Upper lobe of right lung (tissue), 1 donor: ENCODE measurements around the gene SLC39A5. TPM values are rescaled to one million over a fixed set of nuclear protein-coding genes. Genes with fewer than 3 reads are reported as not detected.
A peak's percentile ranks its signal among the peaks of the same experiment; 100 is the strongest.

Source experiments
- ATAC-seq: fragments of 200-7000 bp; cut with Tn5 transposase; one replicate; pipeline ENCODE4 v1.9.1; 2020; ENCODE audit warnings: mild to moderate bottlenecking, moderate library complexity
- DNase-seq: peaks from one replicate; pipeline ENCODE4 v3.0.0-alpha.2; 2020
- H3K27ac ChIP-seq: fragments of 200-600 bp; one replicate; pipeline ENCODE4 v1.8.0; 2022
- H3K27me3 ChIP-seq: fragments of 200-600 bp; one replicate; pipeline ENCODE4 v1.8.0; 2022; ENCODE audit warnings: mild to moderate bottlenecking
- H3K36me3 ChIP-seq: fragments of 200-600 bp; one replicate; pipeline ENCODE4 v1.8.0; 2022
- H3K4me1 ChIP-seq: fragments of 200-600 bp; one replicate; pipeline ENCODE4 v1.8.0; 2022
- H3K4me3 ChIP-seq: fragments of 200-600 bp; one replicate; pipeline ENCODE4 v1.8.0; 2022; ENCODE audit warnings: mild to moderate bottlenecking
- H3K9me3 ChIP-seq: fragments of 200-600 bp; one replicate; pipeline ENCODE4 v1.8.0; 2022
- CTCF ChIP-seq: fragments of 200-600 bp; IDR thresholded peaks from one replicate; pipeline ENCODE4 v1.8.0; 2022; ENCODE audit warnings: antibody characterized with exemption
- intact Hi-C: fragments of 100-400 bp; cut with DNase I; formaldehyde crosslinking; loops from one replicate; pipeline ENCODE4 v1.11.0; 2022
- total RNA-seq: library from RNA; stranded (reverse); fragmentation: NEBNext Ultra II Directional; extraction: Animal tissue kit (Norgen Biotek cat#: 25700); gene quantifications from one replicate; pipeline ENCODE4 v1.2.1, GENCODE V29; 2021
- donor health status: DM: no; HTN: yes; CAD: no; lungs with severe emphysema.

The SLC39A5 gene
- total RNA-seq, 1 donor from 2014 or later: 0.87 TPM

GRCh38 chr12:56230432-56231183 is 757 bp downstream of the SLC39A5 start:
- Histone ChIP-seq H3K4me1 (no peaks in the 10 kb centered on the region), H3K27me3 (no peaks in the 10 kb centered on the region), H3K36me3 (peaks cover 11% of the 10 kb centered on the region), H3K27ac (no peak overlapping the region), H3K9me3 (no peaks in the 10 kb centered on the region), H3K4me3 (no peak overlapping the region)
- ATAC-seq (peak; percentile 10), DNase-seq (no peak)
- TF ChIP-seq CTCF: no peak
- intact Hi-C loops: no loop called here

GRCh38 chr12:56231184-56231582 is 1.3 kb downstream of the SLC39A5 start:
- no peak overlapping the region for H3K4me3 ChIP-seq
- intact Hi-C loops: no loop called here

GRCh38 chr12:56234746-56235436 is 5.0 kb downstream of the SLC39A5 start:
- H3K4me3 ChIP-seq: no peak overlapping the region
- H3K36me3 ChIP-seq: peaks cover 12% of the 10 kb centered on the region
- TF ChIP-seq CTCF: no peak
- DNase-seq (no peak), ATAC-seq (no peak)
- no peaks in the 10 kb centered on the region for H3K27me3 ChIP-seq
- no peaks in the 10 kb centered on the region for H3K4me1 ChIP-seq
- H3K27ac ChIP-seq: no peak overlapping the region
- no peaks in the 10 kb centered on the region for H3K9me3 ChIP-seq
- intact Hi-C loops: no loop called here

More at GRCh38 chr12:56231184-56231582, 1.3 kb downstream of the SLC39A5 start:
- no peak for TF ChIP-seq CTCF
- DNase-seq (no peak), ATAC-seq (peak; percentile 8)
- Histone ChIP-seq H3K27me3 (no peaks in the 10 kb centered on the region), H3K36me3 (peaks cover 11% of the 10 kb centered on the region), H3K9me3 (no peaks in the 10 kb centered on the region), H3K27ac (no peak overlapping the region), H3K4me1 (no peaks in the 10 kb centered on the region)

- Histone ChIP-seq H3K27ac (no peak overlapping the region), H3K27me3 (no peaks in the 10 kb centered on the region), H3K4me3 (no peak overlapping the region), H3K9me3 (no peaks in the 10 kb centered on the region), H3K4me1 (no peaks in the 10 kb centered on the region), H3K36me3 (peaks cover 24% of the 10 kb centered on the region)
- ATAC-seq: no peak
- intact Hi-C loops: no loop called here
- no peak for TF ChIP-seq CTCF
- no peak for DNase-seq
Measured at GRCh38 chr12:56236091-56236490, 6.2 kb downstream of the SLC39A5 start.

- H3K27me3 ChIP-seq: no peaks in the 10 kb centered on the region
- no peak for DNase-seq
- peaks cover 33% of the 10 kb centered on the region for H3K36me3 ChIP-seq
- H3K4me1 ChIP-seq: no peaks in the 10 kb centered on the region
- no peak for TF ChIP-seq CTCF
- H3K4me3 ChIP-seq: no peak overlapping the region
- ATAC-seq: no peak
- no peaks in the 10 kb centered on the region for H3K9me3 ChIP-seq
- intact Hi-C loops: no loop called here
- H3K27ac ChIP-seq: no peak overlapping the region
Measured at GRCh38 chr12:56236985-56237384, 7.1 kb downstream of the SLC39A5 start.
